HEK293 (cell line): ENCODE results near the gene ACTG1.

Experiments used
- CTCF ChIA-PET: fragments of 350-600 bp; formaldehyde crosslinking; extraction: SDS; loops from one replicate; lab custom pipeline; 2021; ENCODE audit warnings: antibody characterized with exemption; lab: Yijun Ruan, JAX
- POLR2A ChIA-PET: fragments of 300-600 bp; formaldehyde crosslinking; extraction: SDS; loops from one replicate; lab custom pipeline; 2020; ENCODE audit warnings: antibody characterized with exemption, inconsistent platforms; lab: Yijun Ruan, JAX
- H3K27ac ChIP-seq: fragments of 200-500 bp; sonication (Bioruptor generic); 2 replicates; pipeline ENCODE4 v1.5.1; 2014; ENCODE audit warnings: low read depth, low read length, control low read depth, inconsistent platforms; ENCODE audit errors: extremely low read depth
- H3K36me3 ChIP-seq, 2 experiments: fragments of 200-500 bp in 1 of 2; sonication (Bioruptor generic) in 1 of 2; 1 replicate in 1 of 2; 2 replicates in 1 of 2; pipeline ENCODE4 v1.5.1; 2014 to 2017; ENCODE audit warnings: inconsistent platforms in 2 of 2, low read length in 2 of 2; ENCODE audit not compliant: control insufficient read depth in 2 of 2, insufficient read depth in 1 of 2
- H3K4me1 ChIP-seq: fragments of 200-500 bp; sonication (Bioruptor generic); 2 replicates; pipeline ENCODE4 v1.5.1; 2014; ENCODE audit warnings: mild to moderate bottlenecking, low read length, inconsistent platforms; ENCODE audit not compliant: control insufficient read depth, insufficient read depth
- H3K4me3 ChIP-seq: 2 replicates; pipeline ENCODE4 v1.5.1; 2011; ENCODE audit warnings: low read depth, mild to moderate bottlenecking, control low read depth, low read length, moderate library complexity
- H3K9me3 ChIP-seq: fragments of 200-500 bp; sonication (Bioruptor generic); 2 replicates; pipeline ENCODE4 v1.5.1; 2014; ENCODE audit warnings: low read depth, low read length, inconsistent platforms; ENCODE audit not compliant: control insufficient read depth, insufficient read depth
- BCL11B ChIP-seq: fragments of 450-650 bp; formaldehyde crosslinking; IDR thresholded peaks from 2 replicates; pipeline ENCODE4 v1.5.1; 2016; ENCODE audit warnings: low read depth, missing biosample characterization, missing genetic modification characterization
- ZBTB44 ChIP-seq: fragments of 450-650 bp; IDR thresholded peaks from 2 replicates; pipeline ENCODE4 v1.5.1; 2018; ENCODE audit warnings: missing biosample characterization, mild to moderate bottlenecking, missing genetic modification characterization
- ZBTB7A ChIP-seq: fragments of 450-650 bp; formaldehyde crosslinking; IDR thresholded peaks from 2 replicates; pipeline ENCODE4 v1.5.1; 2016; ENCODE audit warnings: low read depth, missing biosample characterization, missing genetic modification characterization
- ZFP41 ChIP-seq: fragments of 450-650 bp; formaldehyde crosslinking; IDR thresholded peaks from 2 replicates; pipeline ENCODE4 v1.5.1; 2016; ENCODE audit warnings: missing biosample characterization, missing genetic modification characterization, borderline replicate concordance
- ZFP69B ChIP-seq: fragments of 450-650 bp; formaldehyde crosslinking; IDR thresholded peaks from 2 replicates; pipeline ENCODE4 v1.5.1; 2016; ENCODE audit warnings: missing biosample characterization, missing genetic modification characterization
- ZNF146 ChIP-seq: fragments of 450-650 bp; formaldehyde crosslinking; IDR thresholded peaks from 2 replicates; pipeline ENCODE4 v1.5.1; 2016; ENCODE audit warnings: missing biosample characterization, missing genetic modification characterization
- ZNF175 ChIP-seq: fragments of 450-650 bp; formaldehyde crosslinking; IDR thresholded peaks from 2 replicates; pipeline ENCODE4 v1.5.1; 2016; ENCODE audit warnings: missing biosample characterization, missing genetic modification characterization
- ZNF26 ChIP-seq: fragments of 450-650 bp; formaldehyde crosslinking; IDR thresholded peaks from 2 replicates; pipeline ENCODE4 v1.5.1; 2016; ENCODE audit warnings: missing biosample characterization, missing genetic modification characterization
- ZNF335 ChIP-seq: fragments of 450-650 bp; formaldehyde crosslinking; conservative IDR thresholded peaks from 2 replicates; pipeline ENCODE4 v1.5.1; 2016; ENCODE audit warnings: missing biosample characterization, missing genetic modification characterization
- ZNF362 ChIP-seq: fragments of 450-650 bp; formaldehyde crosslinking; IDR thresholded peaks from 2 replicates; pipeline ENCODE4 v1.5.1; 2016; ENCODE audit warnings: missing biosample characterization, missing genetic modification characterization
- ZNF394 ChIP-seq: fragments of 450-650 bp; formaldehyde crosslinking; IDR thresholded peaks from 2 replicates; pipeline ENCODE4 v1.5.1; 2016; ENCODE audit warnings: missing biosample characterization, missing genetic modification characterization, mild to moderate bottlenecking, moderate library complexity, borderline replicate concordance
- ZNF449 ChIP-seq: fragments of 450-650 bp; formaldehyde crosslinking; IDR thresholded peaks from 2 replicates; pipeline ENCODE4 v1.5.1; 2017; ENCODE audit warnings: missing biosample characterization, mild to moderate bottlenecking, missing genetic modification characterization, moderate library complexity
- ZNF555 ChIP-seq: fragments of 450-650 bp; formaldehyde crosslinking; conservative IDR thresholded peaks from 2 replicates; pipeline ENCODE4 v1.5.1; 2017; ENCODE audit warnings: missing biosample characterization, mild to moderate bottlenecking, missing genetic modification characterization, inconsistent platforms
- ZNF571 ChIP-seq: fragments of 450-650 bp; formaldehyde crosslinking; IDR thresholded peaks from 2 replicates; pipeline ENCODE4 v1.5.0; 2017; ENCODE audit warnings: missing biosample characterization, missing genetic modification characterization
- ZNF704 ChIP-seq: fragments of 450-650 bp; formaldehyde crosslinking; IDR thresholded peaks from 2 replicates; pipeline ENCODE4 v1.5.1; 2016; ENCODE audit warnings: missing biosample characterization, missing genetic modification characterization
- ZSCAN23 ChIP-seq: fragments of 450-650 bp; formaldehyde crosslinking; IDR thresholded peaks from 2 replicates; pipeline ENCODE4 v1.5.1; 2016; ENCODE audit warnings: missing biosample characterization, missing genetic modification characterization

ACTG1 gene

GRCh38 chr17:81487089-81487486, 25.5 kb downstream of the ACTG1 start:
- H3K27ac ChIP-seq = peak overlapping the region; percentile 93; the same call in 1 of the 2 replicates
- CTCF ChIA-PET = interaction anchor here (0.7 to 3.2 kb wide), 3 partner anchors 114 to 234 kb away, joined by 3 to 10 read pairs (median 8); no protein-coding TSS in a partner anchor
- no peaks in the 10 kb centered on the region for H3K36me3 ChIP-seq
- no peak overlapping the region for H3K4me3 ChIP-seq
- H3K4me1 ChIP-seq = peaks cover 11% of the 10 kb centered on the region
- POLR2A ChIA-PET = interaction anchor here (1.1 to 4.1 kb wide), 8 partner anchors 11 to 93 kb away, joined by 3 to 27 read pairs (median 6); partner anchors contain the start of genes ACTG1 and BAHCC1
- TF ChIP-seq ZNF555 (tag by site-specific recombination) = no peak
- TF ChIP-seq ZNF335 (tag by site-specific recombination) = peak; percentile 18; the same call in 1 of the 2 replicates
- peak; percentile 57; the same call in 1 of the 2 replicates for TF ChIP-seq ZNF394
- TF ChIP-seq ZNF704 = no peak
- TF ChIP-seq ZSCAN23 (tag by site-specific recombination) = 0 out of 2 replicates have a peak, but pooled peaks have one; percentile 15
- peak; percentile 95 for TF ChIP-seq ZNF362 (tag by site-specific recombination)
- no peak for TF ChIP-seq ZNF146
- TF ChIP-seq ZNF571 (tag by site-specific recombination) = no peak
- H3K9me3 ChIP-seq = no peaks in the 10 kb centered on the region

- ChIA-PET POLR2A (interaction anchor here (0.6 to 1.7 kb wide), 3 partner anchors 21 to 92 kb away, joined by 4 to 12 read pairs (median 4); no protein-coding TSS in a partner anchor), CTCF (interaction anchor here (0.7 to 1.5 kb wide), 2 partner anchors 115 to 176 kb away, joined by 3 to 8 read pairs; no protein-coding TSS in a partner anchor)
- Histone ChIP-seq H3K9me3 (no peaks in the 10 kb centered on the region), H3K4me1 (peaks cover 11% of the 10 kb centered on the region), H3K36me3 (no peaks in the 10 kb centered on the region), H3K27ac (no peak overlapping the region), H3K4me3 (no peak overlapping the region)
- no peak for TF ChIP-seq ZNF175 (tag by site-specific recombination)
- TF ChIP-seq ZNF26 (tag by site-specific recombination) = no peak
- TF ChIP-seq ZFP41 (tag by site-specific recombination) = no peak
- no peak for TF ChIP-seq BCL11B (tag by site-specific recombination)
Observed at GRCh38 chr17:81486199-81486810, 26.3 kb downstream of the ACTG1 start.

GRCh38 chr17:81484195-81484979, 28.2 kb downstream of the ACTG1 start:
- H3K27ac ChIP-seq = peak overlapping the region; percentile 24; the same call in 1 of the 2 replicates
- TF ChIP-seq ZBTB7A (tag by site-specific recombination) (no peak), ZBTB44 (peak; percentile 74; the same call in 1 of the 2 replicates), ZNF449 (tag by site-specific recombination) (0 out of 2 replicates have a peak, but pooled peaks have one; percentile 17), ZFP69B (peak; percentile 29; the same call in 1 of the 2 replicates)

More at GRCh38 chr17:81484195-81484979, 28.2 kb downstream of the ACTG1 start:
- H3K4me3 ChIP-seq = peak overlapping the region; percentile 45
- H3K9me3 ChIP-seq = no peaks in the 10 kb centered on the region
- ChIA-PET POLR2A (interaction anchor here (0.6 to 2.2 kb wide), 13 partner anchors 9 to 261 kb away, joined by 3 to 19 read pairs (median 4); partner anchors contain the start of genes BAHCC1, CEP131, FAAP100 and SLC38A10), CTCF (interaction anchor here (0.6 to 3.1 kb wide), 64 partner anchors 9 to 480 kb away, joined by 3 to 28 read pairs (median 4); partner anchors contain the start of genes NDUFAF8 and TEPSIN)
- H3K4me1 ChIP-seq = peaks cover 8% of the 10 kb centered on the region
- H3K36me3 ChIP-seq = no peaks in the 10 kb centered on the region
